ENCODE data around the gene GAS6.

Gene GAS6

DNA sequence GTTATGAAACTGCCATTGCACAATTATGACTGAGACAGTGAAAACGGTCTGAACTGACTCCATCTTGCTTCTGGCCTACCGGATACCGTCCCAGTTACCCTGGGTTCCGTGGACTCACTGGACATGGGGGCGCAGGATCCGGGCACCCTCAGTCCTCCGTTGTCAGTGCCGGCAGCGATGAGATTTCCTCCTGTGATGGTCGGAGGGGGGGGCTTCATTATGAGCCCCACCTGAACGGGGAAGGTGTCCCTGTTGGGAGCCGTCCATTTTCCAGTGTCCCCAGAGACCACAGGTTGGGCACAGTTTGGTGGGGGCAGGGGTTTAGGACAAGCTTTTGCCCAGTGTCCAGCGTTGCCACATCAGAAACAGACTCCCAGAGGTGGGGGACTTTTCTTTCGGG lies 81.4 kb downstream of the GAS6 start:
- H3K4me3 ChIP-seq (ENCODE audit: low read depth, low read length): no peak overlapping the region
- TF ChIP-seq, protein P1, sequence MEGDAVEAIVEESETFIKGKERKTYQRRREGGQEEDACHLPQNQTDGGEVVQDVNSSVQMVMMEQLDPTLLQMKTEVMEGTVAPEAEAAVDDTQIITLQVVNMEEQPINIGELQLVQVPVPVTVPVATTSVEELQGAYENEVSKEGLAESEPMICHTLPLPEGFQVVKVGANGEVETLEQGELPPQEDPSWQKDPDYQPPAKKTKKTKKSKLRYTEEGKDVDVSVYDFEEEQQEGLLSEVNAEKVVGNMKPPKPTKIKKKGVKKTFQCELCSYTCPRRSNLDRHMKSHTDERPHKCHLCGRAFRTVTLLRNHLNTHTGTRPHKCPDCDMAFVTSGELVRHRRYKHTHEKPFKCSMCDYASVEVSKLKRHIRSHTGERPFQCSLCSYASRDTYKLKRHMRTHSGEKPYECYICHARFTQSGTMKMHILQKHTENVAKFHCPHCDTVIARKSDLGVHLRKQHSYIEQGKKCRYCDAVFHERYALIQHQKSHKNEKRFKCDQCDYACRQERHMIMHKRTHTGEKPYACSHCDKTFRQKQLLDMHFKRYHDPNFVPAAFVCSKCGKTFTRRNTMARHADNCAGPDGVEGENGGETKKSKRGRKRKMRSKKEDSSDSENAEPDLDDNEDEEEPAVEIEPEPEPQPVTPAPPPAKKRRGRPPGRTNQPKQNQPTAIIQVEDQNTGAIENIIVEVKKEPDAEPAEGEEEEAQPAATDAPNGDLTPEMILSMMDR (IDR thresholded peaks at IDR 0.05; ENCODE audit: low read depth, low read length): no peak

DNA sequence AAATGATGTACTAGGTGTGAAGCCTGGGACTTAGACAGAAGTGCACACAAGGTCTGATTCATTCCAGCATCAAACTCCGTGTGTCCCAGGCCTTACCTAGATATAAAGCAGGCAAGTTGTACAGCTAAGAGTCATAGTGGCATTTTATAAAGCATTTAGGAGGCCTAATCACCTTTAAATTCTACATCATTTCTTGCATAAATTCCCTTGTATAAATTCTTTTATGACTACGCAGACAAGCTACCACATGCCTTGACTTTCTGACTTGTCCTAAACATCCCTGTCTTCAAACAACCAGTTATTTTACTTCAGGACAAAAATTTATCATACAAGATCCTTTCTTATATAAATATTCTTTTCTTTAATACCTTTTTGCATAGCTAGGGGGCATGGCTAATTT lies 82.3 kb downstream of the GAS6 start:
- TF ChIP-seq, protein P1 (IDR thresholded peaks at IDR 0.05; ENCODE audit: low read depth, low read length): no peak
- no peak overlapping the region for H3K4me3 ChIP-seq (ENCODE audit: low read depth, low read length)

DNA sequence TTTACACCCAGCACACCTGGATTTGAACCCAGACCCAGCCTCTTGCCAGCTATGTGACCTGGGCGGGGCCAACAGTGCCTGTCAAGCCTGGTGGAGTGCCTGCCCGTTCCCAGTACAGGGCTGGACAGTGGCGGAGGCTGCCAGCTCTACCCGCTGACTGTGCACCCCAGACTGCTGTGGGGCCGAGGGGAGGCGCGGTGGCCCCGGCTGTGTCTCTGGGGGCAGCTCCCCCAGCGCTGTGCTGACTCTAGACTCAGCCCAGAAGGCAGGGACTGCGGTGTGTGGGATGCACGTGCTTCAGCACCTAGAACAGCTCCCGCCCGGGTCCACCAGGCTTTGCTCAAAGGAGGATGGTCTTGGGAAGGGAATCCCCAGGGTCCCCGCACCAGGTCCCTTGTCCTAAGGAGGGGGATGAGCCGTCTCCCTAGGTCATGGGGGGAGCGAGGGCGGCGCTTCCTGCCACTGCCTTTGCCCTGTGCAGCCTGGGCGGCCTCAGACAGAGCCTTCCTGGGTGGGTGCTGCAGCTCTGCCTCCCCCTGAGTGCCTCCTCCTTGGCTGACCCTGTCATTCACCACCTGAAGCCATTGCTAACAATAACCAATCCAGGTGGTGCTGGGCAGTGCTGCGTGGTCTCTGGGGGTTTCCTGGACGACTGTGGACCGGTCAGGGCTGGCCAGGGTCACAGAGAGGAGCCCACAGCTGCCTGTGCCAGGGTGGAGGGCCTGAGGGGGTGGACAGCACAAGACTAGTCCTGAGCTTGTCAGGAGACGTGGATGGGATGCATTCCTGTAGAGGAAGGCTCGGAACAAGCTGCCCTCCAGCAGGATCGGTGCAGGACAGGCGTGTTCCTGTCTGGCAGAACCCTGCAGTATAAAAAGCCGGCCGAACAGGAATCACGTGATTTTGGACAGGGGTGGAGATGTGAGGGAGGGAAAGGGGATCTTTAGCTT lies 86.3 kb downstream of the GAS6 start:
- H3K4me3 ChIP-seq (ENCODE audit: low read depth, low read length): no peak overlapping the region
- TF ChIP-seq, protein P1 (IDR thresholded peaks at IDR 0.05; ENCODE audit: low read depth, low read length): no peak

- TF ChIP-seq, protein P1 (IDR thresholded peaks at IDR 0.05; ENCODE audit: low read depth, low read length): no peak
- H3K4me3 ChIP-seq (ENCODE audit: low read depth, low read length): no peak overlapping the region
These were observed 87.4 kb downstream of the GAS6 start for GRCh38 chr13:113776231-113777125.

GRCh38 chr13:113775451-113776145 lies 88.3 kb downstream of the GAS6 start:
- TF ChIP-seq, protein P1 (IDR thresholded peaks at IDR 0.05; ENCODE audit: low read depth, low read length): no peak

GRCh38 chr13:113774177-113775107 lies 89.4 kb downstream of the GAS6 start:
- no peak overlapping the region for H3K4me3 ChIP-seq (ENCODE audit: low read depth, low read length)
- TF ChIP-seq, protein P1 (IDR thresholded peaks at IDR 0.05; ENCODE audit: low read depth, low read length): no peak

More at GRCh38 chr13:113775451-113776145, 88.3 kb downstream of the GAS6 start:
- no peak overlapping the region for H3K4me3 ChIP-seq (ENCODE audit: low read depth, low read length)
